Esophagus squamous epithelium (tissue), 4 donors: ENCODE data around the gene SOX9.

Source experiments
- CTCF ChIP-seq, 6 experiments: fragments of 450-650 bp in 4 of 6; fragments of 200-600 bp in 2 of 6; sonication (generic) in 2 of 6; IDR thresholded peaks; one replicate each; pipeline ENCODE4 v1.5.1; 2016 to 2019; ENCODE audit warnings: antibody characterized with exemption in 6 of 6, mild to moderate bottlenecking in 4 of 6, moderate library complexity in 4 of 6
- POLR2A ChIP-seq, 4 donors: fragments of 450-650 bp; IDR thresholded peaks; one replicate each; pipeline ENCODE4 v1.6.1; 2017; ENCODE audit warnings: antibody characterized with exemption in 4 of 4, mild to moderate bottlenecking in 4 of 4, moderate library complexity in 3 of 4

GRCh38 chr17:72122010-72122764 is 1.4 kb downstream of the SOX9 start:
- TF ChIP-seq CTCF (IDR thresholded peaks at IDR 0.05) (no peak), POLR2A (IDR thresholded peaks at IDR 0.05) (no peak)
